ENCODE measurements around the gene CDK6.
A peak's percentile ranks its signal among the peaks of the same experiment; 100 is the strongest.

Gene CDK6

DNA sequence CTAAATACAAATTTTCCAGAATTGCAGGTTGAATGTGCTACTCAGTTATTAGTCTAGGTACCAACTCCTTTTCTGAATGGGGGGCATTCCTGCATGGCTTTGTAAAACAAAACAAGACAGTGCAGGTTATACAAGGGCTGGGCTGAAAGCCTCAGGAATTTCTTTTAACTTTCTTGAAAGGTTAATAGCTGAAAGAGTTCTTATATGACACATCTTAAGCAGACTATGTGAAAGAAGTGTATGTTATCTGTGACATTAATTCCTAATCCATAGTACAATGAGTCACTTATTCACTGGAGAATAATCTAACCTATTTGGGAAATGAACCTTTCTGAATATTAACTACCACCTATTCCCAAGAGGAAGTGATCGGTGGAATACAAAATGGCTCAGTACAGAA, 130.5 kb downstream of the CDK6 start:
- FAIRE-seq: no peak

GRCh38 chr7:92704858-92705257, 131.5 kb downstream of the CDK6 start:
- no peak for FAIRE-seq

DNA sequence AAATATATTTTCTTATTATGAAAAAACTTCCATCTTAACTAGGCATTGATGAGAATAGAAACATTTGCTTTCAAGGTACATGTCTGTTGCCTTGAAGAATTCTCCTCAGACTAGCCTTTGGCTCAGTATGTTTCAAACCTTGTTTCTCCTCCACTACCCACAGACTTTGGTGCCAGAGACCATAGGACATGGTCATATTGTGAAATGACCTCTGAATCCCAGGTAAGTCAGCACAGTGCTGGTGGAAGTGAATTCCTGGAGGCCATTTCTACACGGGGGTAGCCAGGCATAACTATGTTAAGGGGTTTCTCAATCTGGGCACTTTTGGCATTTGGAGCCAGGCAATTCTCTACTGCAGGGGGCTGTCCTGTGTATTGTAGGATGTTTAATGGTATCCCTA, 133.8 kb downstream of the CDK6 start:
- no peak for FAIRE-seq

GRCh38 chr7:92699966-92700514, 136.3 kb downstream of the CDK6 start:
- FAIRE-seq: no peak

DNA sequence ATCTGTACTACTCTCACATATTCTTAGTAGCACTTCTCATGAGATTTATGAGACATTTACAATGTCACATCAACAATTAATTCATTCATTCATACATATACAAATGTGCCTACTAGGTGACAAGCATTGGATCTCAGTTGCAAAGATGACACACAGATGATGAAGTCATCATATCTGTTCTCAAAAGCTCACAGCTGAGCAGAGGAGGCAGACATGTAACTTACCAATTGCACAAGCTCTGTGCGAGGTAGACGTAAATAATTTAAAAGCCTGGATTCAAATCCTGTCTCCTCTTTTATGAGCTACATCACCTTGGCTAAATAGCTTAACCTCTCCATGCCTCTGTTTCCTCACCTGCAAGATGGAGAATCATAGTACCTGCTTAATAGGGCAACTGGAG, 136.8 kb downstream of the CDK6 start:
- no peak for FAIRE-seq

- no peak for FAIRE-seq
Measured at GRCh38 chr7:92698237-92698841, 138.0 kb downstream of the CDK6 start.

DNA sequence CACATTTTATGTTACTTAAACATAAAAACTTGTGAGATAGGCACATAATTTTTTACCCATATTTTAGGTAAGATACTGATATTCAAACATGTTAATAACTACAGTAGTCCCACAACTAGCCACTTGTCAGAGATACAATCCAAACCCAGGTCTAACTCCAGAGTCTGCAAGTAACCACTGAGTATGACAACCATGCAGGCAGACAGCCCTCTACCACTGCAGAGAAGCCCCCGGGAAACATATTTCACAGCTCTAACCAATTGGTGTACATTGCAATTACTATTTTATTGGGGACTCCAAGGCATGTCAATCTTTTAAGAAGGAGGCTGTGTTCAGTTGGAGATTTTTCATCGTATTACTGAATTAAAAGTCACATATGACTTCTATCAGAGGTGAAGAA, 139.0 kb downstream of the CDK6 start:
- no peak for FAIRE-seq

GRCh38 chr7:92697012-92697411, 139.4 kb downstream of the CDK6 start:
- no peak for FAIRE-seq

DNA sequence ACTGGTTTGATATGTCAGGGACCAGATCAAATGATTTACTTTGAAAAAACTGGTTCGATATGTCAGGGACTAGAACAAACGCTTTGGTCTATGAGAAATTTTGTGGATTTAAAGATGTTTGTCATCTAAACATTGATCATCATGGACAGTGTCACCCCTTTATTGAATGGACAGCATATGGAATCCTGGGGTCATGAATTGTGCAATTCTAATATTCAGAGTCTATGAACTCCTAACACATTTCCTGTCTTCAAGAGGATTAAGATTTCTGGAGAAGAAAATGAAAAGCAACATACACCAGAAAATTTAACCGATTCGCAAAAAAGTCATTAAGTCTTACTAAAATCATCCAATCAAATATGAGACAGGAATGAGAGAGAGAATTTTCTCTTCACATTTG, 139.8 kb downstream of the CDK6 start:
- FAIRE-seq: no peak

- no peak for FAIRE-seq
Measured at GRCh38 chr7:92695308-92696261, 140.8 kb downstream of the CDK6 start.

- FAIRE-seq: peak; percentile 10
Measured at GRCh38 chr7:92694211-92694610, 142.2 kb downstream of the CDK6 start.

DNA sequence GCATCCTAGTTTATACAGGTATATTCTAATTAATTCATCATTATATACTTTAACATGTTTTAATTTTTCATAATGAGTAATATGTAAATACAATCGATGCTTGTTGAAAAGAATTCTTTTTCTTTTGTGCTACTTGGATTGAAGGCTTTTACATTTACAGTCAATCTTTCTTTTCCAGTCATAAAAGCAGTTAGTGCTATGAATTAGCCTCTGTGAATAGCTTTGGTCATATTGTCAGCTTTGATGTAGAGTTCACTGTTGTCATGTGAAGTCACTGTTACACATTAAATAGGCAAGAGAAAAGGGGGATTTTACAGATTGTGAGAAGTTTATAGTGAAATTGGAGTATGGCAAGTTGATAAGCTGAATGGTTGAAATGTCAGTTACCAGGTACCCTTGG, 142.9 kb downstream of the CDK6 start:
- FAIRE-seq: no peak

GRCh38 chr7:92691578-92691977, 144.8 kb downstream of the CDK6 start:
- FAIRE-seq: peak; percentile 64

- no peak for FAIRE-seq
Measured at GRCh38 chr7:92685136-92686042, 151.0 kb downstream of the CDK6 start.

GRCh38 chr7:92684274-92684673, 152.1 kb downstream of the CDK6 start:
- no peak for FAIRE-seq

DNA sequence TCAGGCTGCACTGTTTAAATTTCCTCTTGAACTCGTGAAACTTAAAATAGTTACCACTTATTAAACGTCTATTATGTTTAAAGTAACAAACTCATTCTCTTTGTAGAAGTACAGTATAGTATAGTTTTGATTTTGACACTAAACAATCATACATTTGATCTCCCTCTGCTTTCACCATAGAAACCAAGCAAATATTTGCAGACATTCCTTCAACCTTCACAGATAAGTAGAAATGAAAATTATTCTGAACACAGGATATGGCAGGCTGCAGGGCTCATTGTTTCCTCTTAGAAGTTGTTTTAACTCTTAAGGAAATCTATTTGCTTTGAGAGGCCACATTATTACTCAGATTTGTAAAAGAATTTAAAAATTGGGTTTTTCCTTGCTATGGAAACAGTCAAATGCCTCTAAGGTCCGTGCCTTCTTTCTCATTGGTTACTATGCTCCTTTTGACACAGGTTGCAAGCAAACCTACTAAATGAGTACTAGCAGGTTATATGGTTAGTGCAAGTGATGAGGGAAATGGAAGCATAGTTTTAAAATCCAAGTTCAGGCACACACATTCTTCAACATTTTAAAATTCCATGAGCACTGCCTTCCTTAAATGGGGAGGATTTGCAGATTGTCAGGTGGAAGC, 153.4 kb downstream of the CDK6 start:
- FAIRE-seq: no peak

- no peak for FAIRE-seq
Measured at GRCh38 chr7:92682330-92682729, 154.0 kb downstream of the CDK6 start.

- no peak for FAIRE-seq
Measured at GRCh38 chr7:92681633-92682032, 154.7 kb downstream of the CDK6 start.

- FAIRE-seq: no peak
Measured at GRCh38 chr7:92680442-92680841, 155.9 kb downstream of the CDK6 start.

- FAIRE-seq: no peak
Measured at GRCh38 chr7:92678291-92678920, 158.0 kb downstream of the CDK6 start.

DNA sequence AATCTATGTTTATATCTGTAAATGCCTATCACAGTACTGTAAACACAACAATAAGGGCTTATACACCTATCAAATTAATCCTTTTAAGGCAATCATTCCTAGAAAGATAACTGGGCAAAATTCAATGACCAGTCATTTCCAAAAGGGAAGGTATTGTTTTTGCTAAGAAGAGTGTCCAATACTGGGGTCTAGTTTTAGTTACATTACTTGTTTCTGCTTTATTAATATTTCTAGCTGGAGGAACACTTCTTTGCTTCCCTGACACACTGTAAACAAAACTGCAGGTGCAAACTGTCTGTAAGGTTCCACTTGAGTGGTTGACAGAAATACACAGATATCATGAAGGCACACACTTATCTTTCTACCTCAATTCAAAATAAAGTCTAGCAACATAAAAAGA, 162.0 kb downstream of the CDK6 start:
- FAIRE-seq: no peak
